ENCODE measurements around the gene ESPN. TPM values are rescaled to one million over a fixed set of nuclear protein-coding genes. Genes with fewer than 3 reads are reported as not detected.
A peak's percentile ranks its signal among the peaks of the same experiment; 100 is the strongest.
"Not testable (repeated sequence)": the region's sequence is repeated elsewhere in the genome, so short reads cannot be mapped to it uniquely, and the experiment has no call there.

Gene ESPN
- total and polyA plus RNA-seq, 4 donors = 0.66 to 7.4 (median 3.3) TPM

DNA sequence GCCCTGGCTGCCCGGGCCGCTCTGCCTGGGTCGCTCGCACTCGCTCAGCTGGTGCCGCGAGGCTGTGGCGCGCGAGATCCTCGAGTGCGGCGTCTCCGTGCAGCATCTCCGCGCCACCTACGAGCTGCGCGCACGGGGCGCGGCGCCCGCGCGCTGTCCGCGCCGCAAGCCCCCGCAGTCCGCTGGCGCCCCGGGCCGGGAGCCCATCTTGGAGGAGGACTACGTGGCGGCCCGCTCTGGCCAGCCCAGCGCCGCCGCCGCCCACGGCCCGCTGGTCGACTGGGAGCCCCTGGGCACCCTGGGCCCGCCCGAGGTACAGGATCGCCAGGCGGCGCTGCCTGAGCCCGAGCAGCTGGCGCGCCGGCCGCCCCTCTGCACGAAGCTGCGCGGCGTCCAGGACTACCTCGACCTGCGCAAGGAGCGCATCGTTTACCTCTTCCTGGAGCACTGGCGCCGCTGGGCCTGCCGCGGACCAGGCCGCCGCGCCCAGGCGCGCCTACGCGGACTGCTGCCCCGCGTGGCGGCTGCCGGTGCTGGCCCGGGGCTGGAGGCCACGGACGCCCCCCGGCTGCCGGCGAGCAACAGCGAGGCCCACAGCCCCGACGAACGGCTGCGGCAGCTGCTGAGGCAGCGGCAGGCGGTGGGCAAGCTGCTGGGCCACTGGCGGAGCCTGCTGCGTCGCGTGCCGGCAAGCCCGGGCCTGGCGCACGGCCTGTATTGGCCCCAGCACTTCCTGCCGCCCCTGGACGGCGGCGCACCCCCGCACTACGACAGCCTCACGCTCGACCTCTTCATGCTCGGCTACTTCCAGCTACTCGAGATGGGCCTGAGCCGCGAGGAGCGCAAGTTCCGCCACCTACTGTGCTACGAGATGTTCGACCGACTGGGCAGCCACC lies 30.5 kb downstream of the ESPN start:
- peaks cover 59% of the 10 kb centered on the region for H3K27me3 ChIP-seq (ENCODE audit: control insufficient read depth, insufficient read depth, low read length)
- no peaks in the 10 kb centered on the region for H3K9me3 ChIP-seq (ENCODE audit: control insufficient read depth, insufficient read depth, low read length)
- peaks cover 15% of the 10 kb centered on the region for H3K4me1 ChIP-seq (ENCODE audit: control insufficient read depth, insufficient read depth, low read length)
- 8% methylated on average over 115 of the region's 115 CpGs for WGBS (ENCODE audit: insufficient coverage)
- H3K4me3 ChIP-seq (ENCODE audit: low read depth, low read length) = no peak overlapping the region
- peaks cover 12% of the 10 kb centered on the region for H3K36me3 ChIP-seq (ENCODE audit: control insufficient read depth, insufficient read depth, low read length)
- peak in 2 of 6 donors; percentile 20 to 33 for DNase-seq (ENCODE audit: low read depth in 4 of 6, low spot score in 6 of 6)
- H3K27ac ChIP-seq (ENCODE audit: low read depth, low read length) = no peak overlapping the region

DNA sequence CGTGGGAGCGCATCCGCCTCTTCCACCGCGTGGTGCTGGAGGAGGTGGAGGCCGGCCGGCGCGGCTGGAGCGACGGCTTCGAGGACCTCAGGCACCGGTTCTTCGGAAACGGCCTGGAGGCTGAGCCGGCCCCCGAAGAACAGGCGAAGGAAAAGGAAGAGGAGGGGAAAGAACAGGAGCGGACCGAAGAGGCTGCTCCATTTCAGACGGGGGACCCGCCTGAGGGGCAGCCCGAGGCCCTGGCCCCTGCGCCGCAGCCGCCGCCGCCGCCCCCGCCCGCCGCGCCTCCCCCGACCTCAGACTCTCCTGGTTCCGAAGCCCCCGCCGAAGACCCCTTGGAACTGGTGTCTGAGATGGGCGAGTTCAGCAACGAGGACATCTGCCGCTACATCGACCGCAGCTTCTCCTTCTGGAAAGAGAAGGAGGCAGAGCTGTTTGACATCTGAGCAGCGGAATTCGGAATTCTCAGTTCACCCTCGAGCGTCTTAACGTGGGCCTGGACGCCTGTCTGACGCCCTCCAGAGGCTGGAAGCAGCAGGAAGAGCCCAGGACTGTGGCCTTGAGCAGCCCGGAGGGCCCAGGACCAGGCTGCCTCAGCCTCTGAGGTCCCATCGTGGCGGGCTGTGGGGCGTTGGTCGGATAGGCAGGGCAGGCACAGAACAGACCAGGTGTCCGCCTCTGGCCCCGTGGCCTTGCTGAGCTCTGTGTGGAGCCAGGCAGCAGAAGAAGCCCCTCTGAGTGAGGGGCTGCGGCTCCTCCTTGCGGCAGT lies 31.4 kb downstream of the ESPN start:
- H3K27me3 ChIP-seq (ENCODE audit: control insufficient read depth, insufficient read depth, low read length) = peaks cover 63% of the 10 kb centered on the region
- WGBS (ENCODE audit: insufficient coverage) = 39% methylated on average over 50 of the region's 58 CpGs
- H3K4me3 ChIP-seq (ENCODE audit: low read depth, low read length); DNase-seq (ENCODE audit: low read depth in 4 of 6, low spot score in 6 of 6); H3K9me3 ChIP-seq (ENCODE audit: control insufficient read depth, insufficient read depth, low read length); H3K27ac ChIP-seq (ENCODE audit: low read depth, low read length): not testable (repeated sequence)
- peaks cover 20% of the 10 kb centered on the region for H3K4me1 ChIP-seq (ENCODE audit: control insufficient read depth, insufficient read depth, low read length)
- peaks cover 20% of the 10 kb centered on the region for H3K36me3 ChIP-seq (ENCODE audit: control insufficient read depth, insufficient read depth, low read length)

DNA sequence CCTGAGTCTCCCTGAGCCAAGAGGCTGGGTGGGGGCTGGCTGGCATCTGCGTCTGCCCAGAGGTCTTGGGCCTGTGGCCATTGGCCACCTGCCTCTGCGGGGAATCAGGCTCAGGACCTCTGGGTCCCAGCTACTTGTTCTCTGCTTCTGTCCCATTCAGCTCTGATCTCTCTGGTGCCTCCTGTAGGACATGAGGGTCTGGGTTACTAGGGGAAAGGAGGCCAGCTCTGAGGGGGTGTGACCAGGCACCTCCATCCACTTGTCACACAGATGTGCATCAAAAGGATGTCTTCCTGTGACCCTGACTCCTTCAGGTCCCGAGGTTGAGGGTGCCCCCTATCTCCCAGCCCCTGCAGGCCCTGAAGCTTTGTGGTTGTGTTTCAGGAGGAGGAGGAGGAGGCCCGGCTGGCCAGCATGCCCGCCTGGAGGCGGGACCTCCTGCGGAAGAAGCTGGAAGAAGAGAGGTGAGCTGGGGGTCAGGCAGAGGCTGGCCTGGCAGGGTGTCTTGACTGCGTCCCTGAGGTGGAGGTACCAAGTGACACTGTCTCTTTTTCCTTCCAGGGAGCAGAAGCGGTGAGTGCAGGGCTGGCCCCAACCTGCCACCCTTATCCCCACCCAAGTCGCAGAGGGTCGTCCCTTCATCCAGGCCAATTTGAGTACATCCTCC lies 32.4 kb downstream of the ESPN start:
- H3K27ac ChIP-seq (ENCODE audit: low read depth, low read length) = no peak overlapping the region
- peaks cover 26% of the 10 kb centered on the region for H3K36me3 ChIP-seq (ENCODE audit: control insufficient read depth, insufficient read depth, low read length)
- no peak overlapping the region for H3K4me3 ChIP-seq (ENCODE audit: low read depth, low read length)
- 66% methylated on average over 9 of the region's 11 CpGs for WGBS (ENCODE audit: insufficient coverage)
- no peaks in the 10 kb centered on the region for H3K9me3 ChIP-seq (ENCODE audit: control insufficient read depth, insufficient read depth, low read length)
- H3K27me3 ChIP-seq (ENCODE audit: control insufficient read depth, insufficient read depth, low read length) = peaks cover 63% of the 10 kb centered on the region
- DNase-seq (ENCODE audit: low read depth in 4 of 6, low spot score in 6 of 6) = no peak
- peaks cover 24% of the 10 kb centered on the region for H3K4me1 ChIP-seq (ENCODE audit: control insufficient read depth, insufficient read depth, low read length)

DNA sequence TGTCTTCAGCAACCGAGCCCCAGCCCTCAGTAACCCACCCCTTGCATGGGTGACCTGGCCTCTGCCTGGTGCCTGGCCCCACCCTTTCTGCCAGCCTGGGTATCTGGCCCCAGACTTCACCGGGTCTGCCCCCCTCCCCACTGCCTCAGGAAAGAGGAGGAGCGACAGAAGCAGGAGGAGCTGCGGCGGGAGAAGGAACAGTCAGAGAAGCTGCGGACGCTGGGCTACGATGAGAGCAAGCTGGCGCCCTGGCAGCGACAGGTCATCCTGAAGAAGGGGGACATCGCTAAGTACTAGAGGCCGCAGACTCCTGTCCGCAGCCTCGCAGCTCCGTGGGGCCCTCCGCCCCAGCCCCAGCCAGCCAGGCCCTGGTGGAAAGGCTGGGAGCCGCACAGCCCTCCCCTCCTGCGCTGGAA lies 35.3 kb downstream of the ESPN start:
- Histone ChIP-seq H3K4me3 (ENCODE audit: low read depth, low read length) (no peak overlapping the region), H3K9me3 (ENCODE audit: control insufficient read depth, insufficient read depth, low read length) (no peaks in the 10 kb centered on the region), H3K4me1 (ENCODE audit: control insufficient read depth, insufficient read depth, low read length) (peaks cover 17% of the 10 kb centered on the region), H3K36me3 (ENCODE audit: control insufficient read depth, insufficient read depth, low read length) (peaks cover 50% of the 10 kb centered on the region), H3K27me3 (ENCODE audit: control insufficient read depth, insufficient read depth, low read length) (peaks cover 48% of the 10 kb centered on the region), H3K27ac (ENCODE audit: low read depth, low read length) (no peak overlapping the region)
- WGBS (ENCODE audit: insufficient coverage) = 31% methylated on average over 18 of the region's 18 CpGs
- peak in 1 of 6 donors; percentile 23 for DNase-seq (ENCODE audit: low read depth in 4 of 6, low spot score in 6 of 6)

DNA sequence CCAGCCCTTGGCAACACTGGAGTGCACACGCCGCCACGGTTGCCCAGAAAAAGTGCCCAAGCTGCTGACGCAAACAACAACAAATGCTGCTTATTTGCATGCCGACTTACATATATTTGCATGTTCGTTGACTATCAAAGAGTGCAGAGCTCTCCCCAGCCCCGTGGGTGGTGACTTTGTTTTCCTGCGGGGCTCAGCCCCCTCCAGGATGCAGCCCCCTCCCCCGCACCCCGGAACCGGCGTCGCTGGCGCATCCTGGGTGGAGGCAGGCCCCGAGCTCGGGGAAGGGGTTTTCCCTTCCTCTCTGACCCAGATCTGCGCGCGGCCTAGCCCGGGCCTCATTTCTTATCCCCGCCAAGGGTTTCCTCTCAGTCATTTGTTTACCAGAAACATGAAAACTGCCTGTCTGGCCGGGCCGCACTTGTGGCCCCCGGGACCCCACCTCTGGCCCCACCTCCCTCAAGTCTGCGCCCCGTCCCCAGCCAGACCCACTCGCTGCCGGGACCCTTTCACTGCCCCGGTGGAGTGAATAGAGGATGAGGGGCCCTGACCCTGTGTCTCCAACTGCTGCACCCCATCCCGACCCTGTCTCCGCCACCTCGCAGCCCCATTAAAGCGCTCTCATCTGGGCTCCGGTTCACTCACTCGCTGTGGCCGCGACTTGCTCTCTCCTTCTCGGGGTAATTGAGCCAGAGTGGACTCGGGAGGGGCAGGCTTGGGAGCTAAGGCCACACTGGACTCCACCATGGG lies 35.9 kb downstream of the ESPN start:
- DNase-seq (ENCODE audit: low read depth in 4 of 6, low spot score in 6 of 6) = peak in 1 of 6 donors; percentile 71

DNA sequence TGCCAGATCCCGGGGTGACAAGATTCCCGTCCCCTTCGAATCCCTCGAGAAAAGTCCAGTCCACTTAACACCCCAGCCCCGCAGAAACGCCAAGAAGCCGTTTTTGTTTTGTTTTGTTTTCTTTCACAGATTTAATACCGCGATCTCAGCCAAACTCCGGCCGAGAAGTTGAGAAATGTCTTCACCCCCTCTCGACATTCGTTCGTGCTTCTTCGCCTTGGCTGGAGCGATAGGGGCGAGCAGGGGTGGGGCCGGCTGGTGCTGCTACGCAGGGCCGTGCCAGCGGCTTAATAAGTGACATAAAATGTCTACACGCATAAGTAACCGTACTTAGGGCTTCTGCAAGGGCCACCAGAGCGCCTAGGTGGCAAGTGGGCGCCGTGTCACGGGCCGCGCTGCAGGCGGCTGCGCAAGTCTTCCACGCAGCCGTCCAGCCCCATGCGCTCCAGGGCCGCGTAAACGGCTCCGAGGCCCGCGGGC lies 36.5 kb downstream of the ESPN start:
- H3K4me1 ChIP-seq (ENCODE audit: control insufficient read depth, insufficient read depth, low read length) = peaks cover 22% of the 10 kb centered on the region
- peaks cover 59% of the 10 kb centered on the region for H3K36me3 ChIP-seq (ENCODE audit: control insufficient read depth, insufficient read depth, low read length)
- WGBS (ENCODE audit: insufficient coverage) = 58% methylated on average over 39 of the region's 40 CpGs
- DNase-seq (ENCODE audit: low read depth in 4 of 6, low spot score in 6 of 6) = peak in 1 of 6 donors; percentile 18
- no peak overlapping the region for H3K27ac ChIP-seq (ENCODE audit: low read depth, low read length)
- peaks cover 42% of the 10 kb centered on the region for H3K27me3 ChIP-seq (ENCODE audit: control insufficient read depth, insufficient read depth, low read length)
- no peaks in the 10 kb centered on the region for H3K9me3 ChIP-seq (ENCODE audit: control insufficient read depth, insufficient read depth, low read length)
- H3K4me3 ChIP-seq (ENCODE audit: low read depth, low read length) = no peak overlapping the region

More for the DNA sequence above, 35.9 kb downstream of the ESPN start:
- no peak overlapping the region for H3K27ac ChIP-seq (ENCODE audit: low read depth, low read length)
- H3K27me3 ChIP-seq (ENCODE audit: control insufficient read depth, insufficient read depth, low read length) = peaks cover 47% of the 10 kb centered on the region
- H3K4me3 ChIP-seq (ENCODE audit: low read depth, low read length) = no peak overlapping the region
- peaks cover 55% of the 10 kb centered on the region for H3K36me3 ChIP-seq (ENCODE audit: control insufficient read depth, insufficient read depth, low read length)
- H3K9me3 ChIP-seq (ENCODE audit: control insufficient read depth, insufficient read depth, low read length) = no peaks in the 10 kb centered on the region
- peaks cover 19% of the 10 kb centered on the region for H3K4me1 ChIP-seq (ENCODE audit: control insufficient read depth, insufficient read depth, low read length)
- WGBS (ENCODE audit: insufficient coverage) = 30% methylated on average over 34 of the region's 39 CpGs

DNA sequence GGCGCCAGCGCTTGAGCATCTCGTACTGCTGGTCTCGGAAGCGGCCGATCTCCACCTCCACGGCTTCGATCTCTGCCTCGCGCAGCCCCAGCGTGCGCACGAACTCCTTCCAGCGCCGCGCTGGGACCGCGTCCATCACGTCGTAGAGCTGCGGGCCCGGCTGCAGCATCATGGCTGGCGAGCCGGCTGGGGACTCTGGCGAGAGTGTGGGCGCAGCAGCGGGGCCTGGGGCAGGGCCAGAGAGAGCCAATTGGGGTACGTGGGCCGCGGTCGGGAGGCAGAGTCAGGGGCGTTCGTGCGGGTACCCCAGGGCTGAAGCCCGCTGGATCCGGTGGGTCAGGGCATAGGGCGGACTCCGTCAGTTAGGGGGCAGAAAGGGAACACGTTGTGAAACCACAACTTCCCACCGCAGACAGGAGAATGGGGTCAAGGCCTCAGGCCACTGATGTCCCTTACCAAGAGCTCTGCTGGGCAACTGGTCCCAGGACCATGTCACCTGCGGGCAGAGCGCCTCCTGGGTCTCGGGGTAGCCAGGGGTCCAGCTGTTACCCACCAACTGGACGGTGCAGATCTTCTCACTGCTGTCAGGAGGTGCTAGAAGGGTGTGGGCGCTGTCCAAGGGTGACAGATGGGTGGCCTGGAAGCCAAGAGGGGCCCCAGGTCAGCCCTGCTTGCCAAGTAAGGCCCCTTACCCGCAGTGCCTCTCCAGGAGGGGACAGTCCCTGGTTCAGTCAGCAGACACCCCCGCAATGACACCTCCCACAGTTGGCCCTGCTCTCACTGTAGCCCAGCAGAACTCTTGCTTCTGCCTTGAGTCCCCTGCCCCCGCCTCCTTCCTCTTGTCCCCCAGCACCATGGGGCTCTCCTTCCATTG lies 37.2 kb downstream of the ESPN start:
- Histone ChIP-seq H3K27ac (ENCODE audit: low read depth, low read length) (no peak overlapping the region), H3K27me3 (ENCODE audit: control insufficient read depth, insufficient read depth, low read length) (peaks cover 35% of the 10 kb centered on the region), H3K4me3 (ENCODE audit: low read depth, low read length) (no peak overlapping the region), H3K9me3 (ENCODE audit: control insufficient read depth, insufficient read depth, low read length) (no peaks in the 10 kb centered on the region), H3K36me3 (ENCODE audit: control insufficient read depth, insufficient read depth, low read length) (peaks cover 66% of the 10 kb centered on the region), H3K4me1 (ENCODE audit: control insufficient read depth, insufficient read depth, low read length) (peaks cover 22% of the 10 kb centered on the region)
- no peak for DNase-seq (ENCODE audit: low read depth in 4 of 6, low spot score in 6 of 6)
- 74% methylated on average over 42 of the region's 48 CpGs for WGBS (ENCODE audit: insufficient coverage)

DNA sequence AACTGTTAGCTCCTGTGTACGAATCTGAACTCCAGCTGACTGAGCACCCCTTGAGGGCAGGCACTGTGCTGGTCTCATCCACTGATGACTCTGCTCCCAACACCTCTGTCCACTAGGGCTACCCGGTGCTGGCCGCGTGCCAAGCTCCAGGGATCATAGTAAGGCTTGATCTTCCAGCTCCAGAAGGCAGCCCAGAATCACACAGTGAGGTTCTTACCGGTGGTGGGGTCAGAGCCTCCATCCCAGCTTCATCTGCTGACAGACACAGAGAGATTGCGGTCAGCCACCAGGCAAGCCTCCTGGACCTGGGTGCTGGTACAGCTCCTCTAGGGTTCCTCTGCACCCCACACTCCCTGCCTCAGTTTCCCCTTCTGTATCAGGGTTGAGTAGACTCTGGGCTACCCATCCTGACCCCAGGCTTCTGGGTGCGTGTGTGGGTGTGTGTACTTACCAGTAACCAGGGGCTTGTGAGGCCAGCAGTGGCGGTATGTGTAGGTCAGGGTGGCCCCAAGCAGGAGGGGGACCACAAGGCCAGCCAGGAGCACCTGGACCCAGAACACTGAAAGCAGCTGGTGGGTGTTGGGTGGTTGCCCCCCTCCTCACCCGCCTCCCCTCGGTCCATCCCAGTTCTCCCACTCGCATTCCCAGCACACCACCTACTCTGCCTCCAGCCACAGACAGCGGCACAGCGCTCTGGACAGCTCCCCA lies 38.0 kb downstream of the ESPN start:
- peaks cover 22% of the 10 kb centered on the region for H3K4me1 ChIP-seq (ENCODE audit: control insufficient read depth, insufficient read depth, low read length)
- peaks cover 73% of the 10 kb centered on the region for H3K36me3 ChIP-seq (ENCODE audit: control insufficient read depth, insufficient read depth, low read length)
- no peak for DNase-seq (ENCODE audit: low read depth in 4 of 6, low spot score in 6 of 6)
- 92% methylated on average over 12 of the region's 13 CpGs for WGBS (ENCODE audit: insufficient coverage)
- no peak overlapping the region for H3K4me3 ChIP-seq (ENCODE audit: low read depth, low read length)
- H3K27me3 ChIP-seq (ENCODE audit: control insufficient read depth, insufficient read depth, low read length) = peaks cover 30% of the 10 kb centered on the region
- no peak overlapping the region for H3K27ac ChIP-seq (ENCODE audit: low read depth, low read length)
- no peaks in the 10 kb centered on the region for H3K9me3 ChIP-seq (ENCODE audit: control insufficient read depth, insufficient read depth, low read length)

All from spinal cord (tissue), 10 donors.